Activated CD8-positive, alpha-beta memory T cell treated with anti-CD3 and anti-CD28 coated beads, Interleukin-2, amount 50 U/mL, for 24 hours (primary cell): Measurements from ENCODE around the gene C10orf90.
"Not testable (repeated sequence)": the region's sequence is repeated elsewhere in the genome, so short reads cannot be mapped to it uniquely, and the experiment has no call there.

Experiments used
- DNase-seq: peaks from one replicate; pipeline ENCODE4 v3.0.0-alpha.2; 2020; ENCODE audit errors: extremely low read depth

The C10orf90 gene

GRCh38 chr10:126391192-126391885 lies 279.2 kb downstream of the C10orf90 start:
- no peak for DNase-seq

GRCh38 chr10:126390324-126390723 lies 280.2 kb downstream of the C10orf90 start:
- DNase-seq = no peak

GRCh38 chr10:126387931-126388911 lies 282.3 kb downstream of the C10orf90 start, which contains the start of gene ADAM12:
TSS of gene ADAM12 (minus strand) at chr10:126388477. CDS start at chr10:126388145, 332 bp downstream.
- no peak for DNase-seq

- no peak for DNase-seq
Measured at GRCh38 chr10:126387041-126387921, 283.2 kb downstream of the C10orf90 start.

GRCh38 chr10:126384269-126384873 lies 286.1 kb downstream of the C10orf90 start:
- DNase-seq = no peak

GRCh38 chr10:126380352-126381076 lies 290.0 kb downstream of the C10orf90 start:
- no peak for DNase-seq

- not testable (repeated sequence) for DNase-seq
Measured at GRCh38 chr10:126379166-126379565, 291.3 kb downstream of the C10orf90 start.

- no peak for DNase-seq
Measured at GRCh38 chr10:126376956-126377355, 293.5 kb downstream of the C10orf90 start.

GRCh38 chr10:126375926-126376554 lies 294.5 kb downstream of the C10orf90 start:
- no peak for DNase-seq

GRCh38 chr10:126375299-126375698 lies 295.2 kb downstream of the C10orf90 start:
- no peak for DNase-seq
